ENCODE results near the gene PNPO.

PNPO gene

DNA sequence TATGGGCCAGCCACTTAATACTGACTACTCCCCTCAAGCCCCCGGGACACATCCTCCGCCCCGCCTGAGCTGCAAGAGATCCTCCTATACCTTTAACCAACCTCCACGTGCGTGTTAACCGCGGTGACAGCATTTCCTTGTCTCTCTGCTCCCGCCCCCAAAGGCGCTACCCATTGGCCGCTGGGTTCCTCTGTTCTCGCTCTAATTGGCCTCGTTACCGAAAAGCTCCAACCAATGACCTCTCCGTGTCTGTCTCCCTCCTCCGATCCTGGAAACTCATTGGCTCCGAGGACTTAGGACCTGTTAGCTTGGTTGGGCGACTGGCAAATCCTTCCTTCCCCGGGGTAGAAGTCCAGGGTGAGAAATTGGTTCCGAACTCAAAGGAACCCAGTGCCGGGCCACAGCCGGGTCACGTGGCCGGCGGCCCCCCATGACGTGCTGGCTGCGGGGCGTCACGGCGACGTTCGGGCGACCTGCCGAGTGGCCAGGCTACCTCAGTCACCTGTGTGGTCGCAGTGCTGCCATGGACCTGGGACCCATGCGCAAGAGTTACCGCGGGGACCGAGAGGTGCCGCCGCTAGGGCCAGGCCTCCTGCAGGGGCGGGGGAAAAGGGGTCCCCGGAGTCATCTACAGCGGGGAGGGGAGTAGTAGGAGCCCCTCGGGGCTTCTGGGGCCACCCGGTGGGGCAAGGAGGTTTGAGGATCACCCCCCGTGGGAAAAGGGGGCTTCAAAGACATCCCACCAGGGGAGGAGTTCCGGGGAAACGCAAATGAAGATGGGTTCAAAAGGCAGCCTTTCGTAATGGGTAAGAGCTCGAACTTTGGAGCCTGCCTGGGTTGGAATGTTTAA, at the start of gene PNPO:
TSS of gene PNPO (plus strand) at position 326 of the 850 bp plus-strand sequence. CDS start at position 431, 105 bp downstream.
- Histone ChIP-seq H3K36me3 (ENCODE audit: control insufficient read depth, insufficient read depth, low read length) (peaks cover 12% of the 10 kb centered on the region; the same call in 1 of the 2 replicates), H3K9me3 (ENCODE audit: control insufficient read depth, insufficient read depth, low read length) (0 out of 2 replicates have a peak, but pooled peaks cover 4% of the 10 kb centered on the region), H3K27ac (ENCODE audit: low read depth, low read length) (peak within 1 kb of the TSS; percentile 42), H3K4me1 (ENCODE audit: control insufficient read depth, insufficient read depth, low read length) (no peaks in the 10 kb centered on the region), H3K27me3 (ENCODE audit: control insufficient read depth, insufficient read depth, low read length) (peaks cover 13% of the 10 kb centered on the region), H3K4me3 (ENCODE audit: low read depth, low read length) (peak within 1 kb of the TSS; percentile 83), H3K9ac (ENCODE audit: low read depth, low read length) (peak within 1 kb of the TSS; percentile 38; the same call in 1 of the 2 replicates)

DNA sequence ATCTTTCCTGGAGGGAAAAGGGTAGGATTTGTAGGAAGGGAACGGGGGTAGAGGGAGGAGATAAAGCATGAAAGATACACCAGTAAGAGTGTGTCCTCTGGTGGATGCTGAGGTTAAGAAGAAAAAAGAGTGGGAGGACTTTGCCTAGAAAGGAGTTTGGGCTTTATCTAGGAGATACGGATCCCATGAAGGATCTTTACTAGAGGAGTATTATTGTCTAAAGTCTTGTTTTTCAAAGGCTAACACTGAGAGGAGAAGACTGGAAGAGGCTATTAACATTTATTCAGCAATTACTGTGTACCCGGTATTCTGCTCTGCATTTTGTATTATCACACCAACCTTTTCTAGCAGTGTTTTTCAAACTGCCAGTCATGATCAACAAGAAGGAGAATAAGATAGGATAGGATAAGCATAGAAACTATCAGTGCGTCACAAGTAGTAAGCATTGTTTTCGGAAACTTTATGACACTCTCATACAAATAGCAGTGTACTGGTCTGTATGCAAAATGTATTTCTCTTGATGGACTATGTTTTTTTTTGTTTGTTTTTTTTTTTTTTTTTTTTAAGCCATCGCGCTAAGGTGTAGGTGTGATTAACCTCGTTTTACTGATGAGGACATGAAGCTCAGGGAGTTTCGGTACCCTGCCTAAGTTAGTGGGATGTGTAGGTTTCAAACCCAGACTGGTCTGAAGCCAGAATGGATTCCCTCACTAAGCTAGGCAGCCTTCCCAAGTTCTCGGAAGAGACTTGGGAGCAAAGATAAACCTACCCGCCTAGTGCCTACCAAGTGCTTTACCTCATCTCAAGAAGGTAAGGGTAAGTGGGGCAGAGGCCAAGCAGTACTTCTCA, 46.6 kb upstream of the PNPO start:
- Histone ChIP-seq H3K9me3 (ENCODE audit: control insufficient read depth, insufficient read depth, low read length) (no peaks in the 10 kb centered on the region), H3K4me3 (ENCODE audit: low read depth, low read length) (peak overlapping the region; percentile 80), H3K27ac (ENCODE audit: low read depth, low read length) (peak overlapping the region; percentile 77), H3K4me1 (ENCODE audit: control insufficient read depth, insufficient read depth, low read length) (peaks cover 16% of the 10 kb centered on the region), H3K36me3 (ENCODE audit: control insufficient read depth, insufficient read depth, low read length) (peaks cover 4% of the 10 kb centered on the region; the same call in 1 of the 2 replicates), H3K27me3 (ENCODE audit: control insufficient read depth, insufficient read depth, low read length) (no peaks in the 10 kb centered on the region), H3K9ac (ENCODE audit: low read depth, low read length) (peak overlapping the region; percentile 42)

DNA sequence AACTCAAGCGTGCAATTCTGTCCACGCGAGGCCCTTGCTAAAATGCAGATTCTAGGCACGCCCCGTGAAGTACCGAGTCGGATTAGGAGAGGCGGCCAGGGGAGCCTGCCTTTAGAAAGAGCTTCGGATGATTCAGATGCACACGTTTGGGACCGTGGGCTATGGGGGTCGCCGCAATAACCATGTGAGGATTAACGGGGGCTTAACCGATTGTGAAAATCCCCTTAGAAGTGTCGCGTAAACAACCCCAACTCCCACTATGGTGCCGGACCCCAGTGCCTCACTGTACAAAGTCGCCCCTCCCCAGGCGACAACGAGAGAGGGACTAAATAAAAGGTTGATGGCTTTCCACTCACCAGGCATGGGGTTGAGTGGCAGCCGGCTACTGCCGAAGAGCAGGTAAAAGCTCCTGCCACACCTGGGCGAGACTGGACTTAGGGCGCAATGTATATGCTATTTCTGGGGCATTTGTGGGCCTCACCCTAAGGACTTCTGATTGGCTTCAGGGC, 46.0 kb upstream of the PNPO start:
- Histone ChIP-seq H3K27me3 (ENCODE audit: control insufficient read depth, insufficient read depth, low read length) (no peaks in the 10 kb centered on the region), H3K27ac (ENCODE audit: low read depth, low read length) (peak overlapping the region; percentile 77), H3K9ac (ENCODE audit: low read depth, low read length) (peak overlapping the region; percentile 42), H3K9me3 (ENCODE audit: control insufficient read depth, insufficient read depth, low read length) (no peaks in the 10 kb centered on the region), H3K4me1 (ENCODE audit: control insufficient read depth, insufficient read depth, low read length) (peaks cover 22% of the 10 kb centered on the region), H3K4me3 (ENCODE audit: low read depth, low read length) (peak overlapping the region; percentile 80), H3K36me3 (ENCODE audit: control insufficient read depth, insufficient read depth, low read length) (peaks cover 8% of the 10 kb centered on the region; the same call in 1 of the 2 replicates)

DNA sequence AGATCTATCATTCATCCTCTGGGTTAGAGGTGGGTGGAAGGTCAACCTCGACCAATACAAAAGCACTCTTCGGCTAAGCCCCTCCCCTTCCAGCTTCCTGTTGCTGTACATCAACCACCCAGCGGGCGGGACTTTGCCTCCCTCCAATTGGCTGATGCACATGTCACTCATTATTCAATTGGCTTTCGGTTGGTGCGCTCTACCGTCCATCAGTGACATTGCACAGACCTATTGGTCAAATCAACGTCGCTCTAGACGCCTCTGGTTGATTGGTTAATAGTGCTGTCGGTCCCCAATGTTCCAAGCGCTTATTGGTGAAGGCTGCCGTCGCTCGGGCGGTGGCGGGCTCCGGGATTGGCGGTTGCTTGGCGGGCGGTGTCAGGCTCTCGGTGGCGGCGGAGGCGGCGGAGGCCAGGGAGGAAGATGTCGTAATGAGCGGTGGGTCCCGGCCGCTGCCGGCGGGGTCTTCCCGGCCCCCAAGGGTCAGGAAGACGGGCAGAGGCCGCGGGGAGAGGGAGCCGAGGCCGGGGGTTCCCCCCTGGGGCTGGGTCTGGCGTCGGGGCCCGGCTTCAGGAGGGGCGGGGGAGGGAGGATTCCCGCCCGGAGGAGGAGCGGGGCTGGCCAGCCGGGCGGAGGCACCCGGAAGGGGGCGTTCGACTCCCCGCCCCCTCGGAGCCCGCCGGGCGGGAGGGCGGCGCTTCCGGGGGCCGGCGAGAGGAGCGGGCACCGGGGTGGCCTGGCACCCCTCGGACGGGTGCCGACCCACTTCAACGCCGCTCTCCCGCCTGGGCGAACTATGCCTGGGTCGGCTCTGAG, 45.3 kb upstream of the PNPO start, which contains the start of gene SP2:
TSS of gene SP2 (plus strand) at position 381 of the 816 bp plus-strand sequence. CDS start at position 432, 51 bp downstream.
- peak within 1 kb of the TSS; percentile 93 for H3K27ac ChIP-seq (ENCODE audit: low read depth, low read length)
- H3K27me3 ChIP-seq (ENCODE audit: control insufficient read depth, insufficient read depth, low read length) = no peaks in the 10 kb centered on the region
- peak within 1 kb of the TSS; percentile 88 for H3K9ac ChIP-seq (ENCODE audit: low read depth, low read length)
- no peaks in the 10 kb centered on the region for H3K9me3 ChIP-seq (ENCODE audit: control insufficient read depth, insufficient read depth, low read length)
- peaks cover 8% of the 10 kb centered on the region; the same call in 1 of the 2 replicates for H3K36me3 ChIP-seq (ENCODE audit: control insufficient read depth, insufficient read depth, low read length)
- H3K4me1 ChIP-seq (ENCODE audit: control insufficient read depth, insufficient read depth, low read length) = peaks cover 28% of the 10 kb centered on the region
- H3K4me3 ChIP-seq (ENCODE audit: low read depth, low read length) = peak within 1 kb of the TSS; percentile 99

DNA sequence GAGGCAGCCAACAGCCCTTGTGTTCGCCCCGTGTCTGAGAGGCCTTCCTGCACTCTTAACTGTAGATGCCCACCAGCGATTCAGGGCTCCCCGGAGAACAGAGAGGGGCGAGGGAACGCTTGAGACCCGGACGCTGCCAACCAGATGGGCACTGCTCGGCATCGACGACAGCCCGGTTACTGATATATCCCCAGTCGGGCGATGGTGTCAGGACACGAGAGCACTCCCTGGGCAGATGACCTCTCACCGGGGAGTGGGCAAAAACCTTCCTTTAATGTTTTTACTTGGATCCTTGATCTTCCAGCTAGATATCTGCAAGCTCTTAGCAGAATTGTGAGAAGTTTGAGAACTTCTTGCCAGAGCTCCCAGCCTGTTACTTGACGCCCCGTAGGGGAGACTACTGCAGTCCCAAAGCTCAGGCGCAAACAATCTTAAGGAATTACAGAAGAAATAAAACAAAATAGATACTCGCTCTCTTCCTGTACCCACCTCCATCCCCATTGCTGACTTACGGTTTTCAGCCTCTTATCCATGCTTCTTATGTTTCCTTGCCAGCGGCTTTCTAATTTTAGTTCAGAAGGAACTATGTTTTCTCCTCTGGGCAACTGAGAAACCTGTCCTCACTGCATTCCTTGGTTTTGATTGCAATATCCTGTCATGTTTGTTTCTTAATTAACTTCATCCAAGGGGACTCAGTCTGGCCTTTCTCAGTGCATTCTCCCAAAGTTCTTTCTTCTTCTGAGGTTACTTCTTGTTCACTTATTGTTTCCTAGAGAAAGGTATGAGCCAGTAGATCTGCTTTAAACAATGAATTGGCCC, 44.5 kb upstream of the PNPO start:
- Histone ChIP-seq H3K9me3 (ENCODE audit: control insufficient read depth, insufficient read depth, low read length) (no peaks in the 10 kb centered on the region), H3K27me3 (ENCODE audit: control insufficient read depth, insufficient read depth, low read length) (no peaks in the 10 kb centered on the region), H3K27ac (ENCODE audit: low read depth, low read length) (peak overlapping the region; percentile 93), H3K4me1 (ENCODE audit: control insufficient read depth, insufficient read depth, low read length) (peaks cover 34% of the 10 kb centered on the region), H3K36me3 (ENCODE audit: control insufficient read depth, insufficient read depth, low read length) (peaks cover 8% of the 10 kb centered on the region; the same call in 1 of the 2 replicates), H3K4me3 (ENCODE audit: low read depth, low read length) (peak overlapping the region; percentile 99), H3K9ac (ENCODE audit: low read depth, low read length) (peak overlapping the region; percentile 88)

DNA sequence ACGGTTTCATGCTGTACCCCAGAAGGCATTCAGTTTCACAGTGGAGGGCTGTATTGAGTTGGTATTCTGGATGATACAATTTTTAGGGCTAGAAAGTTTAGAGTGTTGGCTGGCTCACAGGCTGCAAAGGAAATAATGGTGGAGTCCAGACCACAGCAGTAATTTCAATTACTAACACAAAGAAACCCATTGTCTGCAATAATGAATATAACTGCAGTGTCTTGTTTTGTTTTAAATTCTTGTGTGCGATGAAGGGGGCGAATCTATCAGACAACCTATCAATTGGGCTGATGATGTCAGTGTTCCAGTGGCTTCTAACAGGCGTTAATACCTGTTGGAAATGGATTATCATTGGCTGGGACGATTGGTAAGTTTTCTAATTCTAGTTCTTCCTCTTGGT, 43.8 kb upstream of the PNPO start:
- H3K27ac ChIP-seq (ENCODE audit: low read depth, low read length) = no peak overlapping the region
- H3K36me3 ChIP-seq (ENCODE audit: control insufficient read depth, insufficient read depth, low read length) = peaks cover 8% of the 10 kb centered on the region; the same call in 1 of the 2 replicates
- H3K9ac ChIP-seq (ENCODE audit: low read depth, low read length) = no peak overlapping the region
- no peaks in the 10 kb centered on the region for H3K9me3 ChIP-seq (ENCODE audit: control insufficient read depth, insufficient read depth, low read length)
- peaks cover 41% of the 10 kb centered on the region for H3K4me1 ChIP-seq (ENCODE audit: control insufficient read depth, insufficient read depth, low read length)
- no peaks in the 10 kb centered on the region for H3K27me3 ChIP-seq (ENCODE audit: control insufficient read depth, insufficient read depth, low read length)
- peak overlapping the region; percentile 99; the same call in 1 of the 2 replicates for H3K4me3 ChIP-seq (ENCODE audit: low read depth, low read length)

DNA sequence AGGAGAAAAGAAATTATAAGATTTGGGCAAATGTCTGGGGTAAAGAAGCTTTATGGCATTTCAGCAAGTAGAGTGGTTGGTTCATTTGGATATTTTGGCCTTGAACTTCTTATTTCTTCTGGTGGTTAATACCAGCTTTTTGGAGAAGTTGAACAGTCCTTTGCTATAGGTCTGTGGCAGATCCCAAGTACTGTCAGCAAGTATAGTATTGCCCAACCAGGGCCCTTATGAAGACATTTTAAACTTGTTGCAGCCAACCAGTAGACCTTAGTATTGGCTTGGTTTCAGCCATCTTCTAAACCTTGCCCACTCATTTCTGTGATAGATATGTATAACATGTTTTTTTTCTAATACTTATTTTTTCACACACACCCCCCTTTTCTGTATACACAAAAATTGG, 43.1 kb upstream of the PNPO start:
- no peak overlapping the region for H3K27ac ChIP-seq (ENCODE audit: low read depth, low read length)
- no peak overlapping the region for H3K9ac ChIP-seq (ENCODE audit: low read depth, low read length)
- H3K36me3 ChIP-seq (ENCODE audit: control insufficient read depth, insufficient read depth, low read length) = peaks cover 8% of the 10 kb centered on the region; the same call in 1 of the 2 replicates
- H3K27me3 ChIP-seq (ENCODE audit: control insufficient read depth, insufficient read depth, low read length) = no peaks in the 10 kb centered on the region
- no peaks in the 10 kb centered on the region for H3K9me3 ChIP-seq (ENCODE audit: control insufficient read depth, insufficient read depth, low read length)
- H3K4me1 ChIP-seq (ENCODE audit: control insufficient read depth, insufficient read depth, low read length) = peaks cover 42% of the 10 kb centered on the region
- H3K4me3 ChIP-seq (ENCODE audit: low read depth, low read length) = no peak overlapping the region

DNA sequence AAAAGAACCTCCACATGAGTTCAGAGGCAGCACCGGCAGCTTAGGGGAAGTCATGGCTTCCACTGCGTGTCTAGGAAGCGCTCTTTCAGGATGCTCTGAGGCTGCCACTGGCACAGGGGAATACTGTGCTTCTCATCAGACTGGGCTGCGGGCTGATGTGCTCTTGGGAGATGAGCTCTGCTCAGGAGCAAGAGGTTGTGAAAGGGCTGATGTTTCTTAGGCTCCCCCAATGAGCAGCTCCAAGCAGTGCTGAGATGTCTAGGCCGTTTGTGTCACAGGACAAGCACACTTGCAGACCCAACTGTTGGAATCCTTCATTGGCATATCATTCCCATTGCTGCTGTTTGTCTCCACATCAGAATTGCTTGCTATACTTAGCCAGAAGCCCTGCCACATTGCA, 41.7 kb upstream of the PNPO start:
- no peak overlapping the region for H3K9ac ChIP-seq (ENCODE audit: low read depth, low read length)

DNA sequence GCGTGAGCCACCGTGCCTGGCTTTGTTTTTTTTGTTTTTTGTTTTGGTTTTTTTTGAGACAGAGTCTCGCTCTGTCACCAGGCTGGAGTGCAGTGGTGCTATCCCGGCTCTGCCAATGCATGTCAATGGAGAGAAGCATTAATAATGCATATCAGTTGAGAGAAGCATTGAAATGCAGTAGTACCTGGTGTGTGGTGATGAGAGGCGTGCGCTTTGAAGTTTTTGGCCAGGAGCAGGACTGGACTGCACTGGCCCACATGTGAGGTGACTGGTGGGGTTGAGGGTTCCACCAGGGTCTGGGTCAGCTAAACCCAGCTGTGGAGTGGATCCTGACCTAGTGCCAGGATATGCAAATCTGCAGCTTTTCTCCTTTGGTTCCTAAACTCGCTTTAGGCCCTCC, 39.9 kb upstream of the PNPO start:
- peaks cover 8% of the 10 kb centered on the region; the same call in 1 of the 2 replicates for H3K36me3 ChIP-seq (ENCODE audit: control insufficient read depth, insufficient read depth, low read length)
- H3K27ac ChIP-seq (ENCODE audit: low read depth, low read length) = peak overlapping the region; percentile 92
- H3K9me3 ChIP-seq (ENCODE audit: control insufficient read depth, insufficient read depth, low read length) = no peaks in the 10 kb centered on the region
- peak overlapping the region; percentile 43 for H3K4me3 ChIP-seq (ENCODE audit: low read depth, low read length)
- no peak overlapping the region for H3K9ac ChIP-seq (ENCODE audit: low read depth, low read length)
- no peaks in the 10 kb centered on the region for H3K27me3 ChIP-seq (ENCODE audit: control insufficient read depth, insufficient read depth, low read length)
- H3K4me1 ChIP-seq (ENCODE audit: control insufficient read depth, insufficient read depth, low read length) = peaks cover 43% of the 10 kb centered on the region

More for the DNA sequence above, 41.7 kb upstream of the PNPO start:
- no peaks in the 10 kb centered on the region for H3K9me3 ChIP-seq (ENCODE audit: control insufficient read depth, insufficient read depth, low read length)
- no peak overlapping the region for H3K4me3 ChIP-seq (ENCODE audit: low read depth, low read length)
- H3K4me1 ChIP-seq (ENCODE audit: control insufficient read depth, insufficient read depth, low read length) = peaks cover 37% of the 10 kb centered on the region
- no peak overlapping the region for H3K27ac ChIP-seq (ENCODE audit: low read depth, low read length)
- peaks cover 8% of the 10 kb centered on the region; the same call in 1 of the 2 replicates for H3K36me3 ChIP-seq (ENCODE audit: control insufficient read depth, insufficient read depth, low read length)
- H3K27me3 ChIP-seq (ENCODE audit: control insufficient read depth, insufficient read depth, low read length) = no peaks in the 10 kb centered on the region

Measured in HUES48 (cell line).